K562 (cell line): ENCODE measurements around the gene RNF114.

Experiments
- CTCF ChIP-seq, 3 experiments: IDR thresholded peaks in 2 of 3; conservative IDR thresholded peaks in 1 of 3; 2 replicates each; pipeline ENCODE4 v1.5.1; 2011 to 2012; ENCODE audit warnings: low read length in 3 of 3, mild to moderate bottlenecking in 3 of 3, control low read depth in 2 of 3, improper control_type of control experiment in 1 of 3, inconsistent platforms in 1 of 3, low read depth in 1 of 3, mixed read lengths in 1 of 3, moderate library complexity in 1 of 3; ENCODE audit not compliant: insufficient read depth in 2 of 3
- FOXK1 ChIP-seq: sonication (generic); formaldehyde crosslinking; IDR thresholded peaks from 2 replicates; pipeline ENCODE4 v1.8.0; 2022; ENCODE audit warnings: missing genetic modification reagents, mild to moderate bottlenecking, borderline replicate concordance
- HNRNPUL1 ChIP-seq: fragments of 200-400 bp; formaldehyde crosslinking; IDR thresholded peaks from 2 replicates; pipeline ENCODE4 v1.6.1; 2017; ENCODE audit warnings: low read length
- JUNB ChIP-seq: fragments of 450-650 bp; formaldehyde crosslinking; conservative IDR thresholded peaks from 2 replicates; pipeline ENCODE4 v1.4.0; 2020; ENCODE audit warnings: mild to moderate bottlenecking
- NFE2L1 ChIP-seq: fragments of 450-650 bp; IDR thresholded peaks from 2 replicates; pipeline ENCODE4 v1.6.1; 2016; ENCODE audit warnings: missing genetic modification characterization, low read depth, mild to moderate bottlenecking, missing compliant biosample characterization, moderate library complexity, borderline replicate concordance
- POLR2A ChIP-seq: fragments of 450-650 bp; conservative IDR thresholded peaks from 2 replicates; pipeline ENCODE4 v1.6.1; 2016
- POLR2AphosphoS5 ChIP-seq: IDR thresholded peaks from 2 replicates; pipeline ENCODE4 v1.6.1; 2011; ENCODE audit warnings: mild to moderate bottlenecking, low read depth, low read length, moderate library complexity; ENCODE audit not compliant: control insufficient read depth, insufficient read depth
- PYGO2 ChIP-seq: fragments of 450-650 bp; IDR thresholded peaks from 2 replicates; pipeline ENCODE4 v1.6.1; 2016; ENCODE audit warnings: mild to moderate bottlenecking, missing genetic modification characterization, moderate library complexity, missing compliant biosample characterization
- RAD21 ChIP-seq, 2 experiments: fragments of 250-450 bp in 1 of 2; fragments of 450-650 bp in 1 of 2; sonication (Bioruptor Pico) in 1 of 2; formaldehyde crosslinking in 1 of 2; IDR thresholded peaks in 1 of 2; conservative IDR thresholded peaks in 1 of 2; 2 replicates each; pipeline versions ENCODE4 v1.4.0 to v1.8.0; 2020 to 2022; ENCODE audit warnings: mild to moderate bottlenecking in 2 of 2, moderate library complexity in 1 of 2
- SIN3A ChIP-seq, 2 experiments: fragments of 150-350 bp in 1 of 2; IDR thresholded peaks; 2 replicates each; pipeline ENCODE4 v1.6.1; 2011 to 2016; ENCODE audit warnings: borderline replicate concordance in 2 of 2, low read depth in 2 of 2, low read length in 2 of 2, mild to moderate bottlenecking in 2 of 2, moderate library complexity in 2 of 2; ENCODE audit not compliant: control insufficient read depth in 1 of 2
- TCF7L2 ChIP-seq: fragments of 150-350 bp; IDR thresholded peaks from 2 replicates; pipeline ENCODE4 v1.6.1; 2016; ENCODE audit warnings: low read depth, mild to moderate bottlenecking, low read length, moderate library complexity
- ZSCAN29 ChIP-seq: fragments of 450-650 bp; IDR thresholded peaks from 2 replicates; pipeline ENCODE4 v1.6.1; 2017
- TF ChIP-seq, protein P1 (sequence below), 2 experiments: IDR thresholded peaks; 2 replicates each; pipeline ENCODE4 v1.6.1; 2012; ENCODE audit warnings: improper control_type of control experiment in 2 of 2, low read depth in 2 of 2, low read length in 2 of 2, borderline replicate concordance in 1 of 2

GRCh38 chr20:49973981-49974380 is 37.8 kb downstream of the RNF114 start:
- TF ChIP-seq, protein P1, sequence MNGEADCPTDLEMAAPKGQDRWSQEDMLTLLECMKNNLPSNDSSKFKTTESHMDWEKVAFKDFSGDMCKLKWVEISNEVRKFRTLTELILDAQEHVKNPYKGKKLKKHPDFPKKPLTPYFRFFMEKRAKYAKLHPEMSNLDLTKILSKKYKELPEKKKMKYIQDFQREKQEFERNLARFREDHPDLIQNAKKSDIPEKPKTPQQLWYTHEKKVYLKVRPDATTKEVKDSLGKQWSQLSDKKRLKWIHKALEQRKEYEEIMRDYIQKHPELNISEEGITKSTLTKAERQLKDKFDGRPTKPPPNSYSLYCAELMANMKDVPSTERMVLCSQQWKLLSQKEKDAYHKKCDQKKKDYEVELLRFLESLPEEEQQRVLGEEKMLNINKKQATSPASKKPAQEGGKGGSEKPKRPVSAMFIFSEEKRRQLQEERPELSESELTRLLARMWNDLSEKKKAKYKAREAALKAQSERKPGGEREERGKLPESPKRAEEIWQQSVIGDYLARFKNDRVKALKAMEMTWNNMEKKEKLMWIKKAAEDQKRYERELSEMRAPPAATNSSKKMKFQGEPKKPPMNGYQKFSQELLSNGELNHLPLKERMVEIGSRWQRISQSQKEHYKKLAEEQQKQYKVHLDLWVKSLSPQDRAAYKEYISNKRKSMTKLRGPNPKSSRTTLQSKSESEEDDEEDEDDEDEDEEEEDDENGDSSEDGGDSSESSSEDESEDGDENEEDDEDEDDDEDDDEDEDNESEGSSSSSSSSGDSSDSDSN (IDR thresholded peaks at IDR 0.05; ENCODE audit: borderline replicate concordance in 1 of 2, low read depth in 2 of 2, low read length in 2 of 2): no peak
- TF ChIP-seq HNRNPUL1 (no peak), CTCF (IDR thresholded peaks at IDR 0.05 in 2 of 3, conservative IDR thresholded peaks at IDR 0.05 in 1 of 3; ENCODE audit: insufficient read depth in 2 of 3, low read depth in 1 of 3, low read length in 3 of 3) (no peak), NFE2L1 (no peak), RAD21 (CRISPR knock-in tag; conservative IDR thresholded peaks at IDR 0.05 in 1 of 2, IDR thresholded peaks at IDR 0.05 in 1 of 2) (no peak), JUNB (CRISPR knock-in tag) (no peak), FOXK1 (CRISPR knock-in tag) (no peak), POLR2A (no peak), SIN3A (IDR thresholded peaks at IDR 0.05; ENCODE audit: borderline replicate concordance in 2 of 2, control insufficient read depth in 1 of 2, low read depth in 2 of 2, low read length in 2 of 2) (no peak), POLR2AphosphoS5 (no peak), PYGO2 (tag) (no peak), TCF7L2 (no peak), ZSCAN29 (no peak)
